Fibroblast of lung (primary cell): ENCODE measurements around the gene MFAP2. TPM values are rescaled to one million over a fixed set of nuclear protein-coding genes. Genes with fewer than 3 reads are reported as not detected.

Source experiments
- DNase-seq, 2 donors: peaks; one replicate each; pipeline versions ENCODE4 v3.0.0 to v3.0.0-alpha.2; 2010; ENCODE audit warnings: low read depth in 2 of 2
- H2AFZ ChIP-seq: 2 replicates; pipeline ENCODE4 v1.5.1; 2012; ENCODE audit warnings: low read length, control low read depth, inconsistent platforms
- H3K27ac ChIP-seq: 2 replicates; pipeline ENCODE4 v1.5.1; 2011; ENCODE audit warnings: low read length, control low read depth; ENCODE audit not compliant: insufficient read depth
- H3K27me3 ChIP-seq: 2 replicates; pipeline ENCODE4 v1.5.1; 2011; ENCODE audit warnings: mild to moderate bottlenecking, low read length; ENCODE audit not compliant: control insufficient read depth, insufficient read depth
- H3K36me3 ChIP-seq: 2 replicates; pipeline ENCODE4 v1.5.1; 2011; ENCODE audit warnings: low read length; ENCODE audit not compliant: control insufficient read depth, insufficient read depth
- H3K4me1 ChIP-seq: 2 replicates; pipeline ENCODE4 v1.5.1; 2011; ENCODE audit warnings: low read length; ENCODE audit not compliant: control insufficient read depth, insufficient read depth; ENCODE audit errors: extremely low read depth
- H3K4me2 ChIP-seq: 2 replicates; pipeline ENCODE4 v1.5.1; 2011; ENCODE audit warnings: low read length, control low read depth; ENCODE audit not compliant: insufficient read depth; ENCODE audit errors: extremely low read depth
- H3K4me3 ChIP-seq, 4 experiments: fragments of 200-600 bp in 1 of 4; sonication (generic) in 1 of 4; replicated peaks in 1 of 4; 2 replicates each; pipeline ENCODE4 v1.5.1; 2011 to 2016; ENCODE audit warnings: low read length in 4 of 4, low read depth in 3 of 4, mild to moderate bottlenecking in 3 of 4, control low read depth in 2 of 4, inconsistent platforms in 1 of 4, mixed read lengths in 1 of 4; ENCODE audit not compliant: insufficient read depth in 1 of 4; ENCODE audit errors: control extremely low read depth in 1 of 4
- H3K79me2 ChIP-seq: 2 replicates; pipeline ENCODE4 v1.5.1; 2012; ENCODE audit warnings: mild to moderate bottlenecking, low read length, inconsistent platforms; ENCODE audit not compliant: control insufficient read depth, insufficient read depth
- H3K9ac ChIP-seq: 2 replicates; pipeline ENCODE4 v1.5.1; 2011; ENCODE audit warnings: mild to moderate bottlenecking, low read length, control low read depth; ENCODE audit not compliant: insufficient read depth
- H3K9me3 ChIP-seq: 2 replicates; pipeline ENCODE4 v1.5.1; 2012; ENCODE audit warnings: low read depth, low read length; ENCODE audit not compliant: control insufficient read depth, insufficient read depth
- H4K20me1 ChIP-seq: 2 replicates; pipeline ENCODE4 v1.5.1; 2011; ENCODE audit warnings: low read length; ENCODE audit not compliant: control insufficient read depth, insufficient read depth; ENCODE audit errors: extremely low read depth
- EZH2 ChIP-seq: IDR thresholded peaks from 2 replicates; pipeline ENCODE4 v1.5.1; 2012; ENCODE audit warnings: low read length, control low read depth, mild to moderate bottlenecking; ENCODE audit errors: missing control alignments
- polyA plus RNA-seq, 2 donors: library from polyadenylated mRNA; depleted of rRNA in 1 of 2; stranded (reverse) in 1 of 2; unstranded in 1 of 2; fragments of >200 nt; gene quantifications; 2 replicates each; pipeline ENCODE4 v1.2.1, GENCODE V29; 2011 to 2012; ENCODE audit warnings: missing spikeins in 1 of 2
- total RNA-seq: library from RNA; depleted of rRNA; stranded (reverse); fragments of >200 nt; gene quantifications from 2 replicates; pipeline ENCODE4 v1.2.1, GENCODE V29; 2014
- TF ChIP-seq, protein P1 (sequence below), 2 donors: IDR thresholded peaks in 1 of 2; conservative IDR thresholded peaks in 1 of 2; 1 replicate in 1 of 2; 2 replicates in 1 of 2; pipeline ENCODE4 v1.5.1; 2011 to 2012; ENCODE audit warnings: low read length in 2 of 2, control low read depth in 1 of 2, inconsistent platforms in 1 of 2, low read depth in 1 of 2, mild to moderate bottlenecking in 1 of 2

Gene MFAP2
- total and polyA plus RNA-seq, 2 donors (not counting 1 experiment from before 2014, with no cell fraction given): 14.1 to 16.2 TPM

- Histone ChIP-seq H3K27me3 (no peaks in the 10 kb centered on the region), H2AFZ (no peak overlapping the region), H3K27ac (no peak overlapping the region), H3K36me3 (no peaks in the 10 kb centered on the region), H3K9ac (no peak overlapping the region), H3K9me3 (no peaks in the 10 kb centered on the region), H3K4me2 (no peak overlapping the region), H3K4me1 (no peaks in the 10 kb centered on the region), H4K20me1 (no peaks in the 10 kb centered on the region), H3K4me3 (no peak overlapping the region), H3K79me2 (no peaks in the 10 kb centered on the region)
- DNase-seq: no peak
- no peak for TF ChIP-seq EZH2
- TF ChIP-seq, protein P1, sequence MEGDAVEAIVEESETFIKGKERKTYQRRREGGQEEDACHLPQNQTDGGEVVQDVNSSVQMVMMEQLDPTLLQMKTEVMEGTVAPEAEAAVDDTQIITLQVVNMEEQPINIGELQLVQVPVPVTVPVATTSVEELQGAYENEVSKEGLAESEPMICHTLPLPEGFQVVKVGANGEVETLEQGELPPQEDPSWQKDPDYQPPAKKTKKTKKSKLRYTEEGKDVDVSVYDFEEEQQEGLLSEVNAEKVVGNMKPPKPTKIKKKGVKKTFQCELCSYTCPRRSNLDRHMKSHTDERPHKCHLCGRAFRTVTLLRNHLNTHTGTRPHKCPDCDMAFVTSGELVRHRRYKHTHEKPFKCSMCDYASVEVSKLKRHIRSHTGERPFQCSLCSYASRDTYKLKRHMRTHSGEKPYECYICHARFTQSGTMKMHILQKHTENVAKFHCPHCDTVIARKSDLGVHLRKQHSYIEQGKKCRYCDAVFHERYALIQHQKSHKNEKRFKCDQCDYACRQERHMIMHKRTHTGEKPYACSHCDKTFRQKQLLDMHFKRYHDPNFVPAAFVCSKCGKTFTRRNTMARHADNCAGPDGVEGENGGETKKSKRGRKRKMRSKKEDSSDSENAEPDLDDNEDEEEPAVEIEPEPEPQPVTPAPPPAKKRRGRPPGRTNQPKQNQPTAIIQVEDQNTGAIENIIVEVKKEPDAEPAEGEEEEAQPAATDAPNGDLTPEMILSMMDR (conservative IDR thresholded peaks at IDR 0.05 in 1 of 2, IDR thresholded peaks at IDR 0.05 in 1 of 2; ENCODE audit: low read depth in 1 of 2, low read length in 2 of 2): no peak
These were observed 52.5 kb downstream of the MFAP2 start for GRCh38 chr1:16927711-16928485.

- TF ChIP-seq, protein P1 (conservative IDR thresholded peaks at IDR 0.05 in 1 of 2, IDR thresholded peaks at IDR 0.05 in 1 of 2; ENCODE audit: low read depth in 1 of 2, low read length in 2 of 2): no peak
- TF ChIP-seq EZH2: no peak
- no peak for DNase-seq
- Histone ChIP-seq H3K9me3 (no peaks in the 10 kb centered on the region), H4K20me1 (no peaks in the 10 kb centered on the region), H3K4me2 (no peak overlapping the region), H3K9ac (no peak overlapping the region), H3K36me3 (no peaks in the 10 kb centered on the region), H3K79me2 (no peaks in the 10 kb centered on the region), H3K27me3 (no peaks in the 10 kb centered on the region), H3K4me1 (no peaks in the 10 kb centered on the region), H3K27ac (no peak overlapping the region), H2AFZ (no peak overlapping the region), H3K4me3 (no peak overlapping the region)
These were observed 53.2 kb downstream of the MFAP2 start for GRCh38 chr1:16927256-16927655.

GRCh38 chr1:16926491-16927073 is 53.8 kb downstream of the MFAP2 start:
- DNase-seq: no peak
- Histone ChIP-seq H3K36me3 (no peaks in the 10 kb centered on the region), H3K79me2 (no peaks in the 10 kb centered on the region), H3K27me3 (no peaks in the 10 kb centered on the region), H3K4me1 (no peaks in the 10 kb centered on the region), H3K4me3 (no peak overlapping the region), H3K4me2 (no peak overlapping the region), H3K9ac (no peak overlapping the region), H3K9me3 (no peaks in the 10 kb centered on the region), H2AFZ (no peak overlapping the region), H3K27ac (no peak overlapping the region), H4K20me1 (no peaks in the 10 kb centered on the region)
- no peak for TF ChIP-seq EZH2
- TF ChIP-seq, protein P1 (conservative IDR thresholded peaks at IDR 0.05 in 1 of 2, IDR thresholded peaks at IDR 0.05 in 1 of 2; ENCODE audit: low read depth in 1 of 2, low read length in 2 of 2): no peak
